ENCODE results near the gene SHC2.
"Not testable (repeated sequence)": the region's sequence is repeated elsewhere in the genome, so short reads cannot be mapped to it uniquely, and the experiment has no call there.

Gene SHC2

DNA sequence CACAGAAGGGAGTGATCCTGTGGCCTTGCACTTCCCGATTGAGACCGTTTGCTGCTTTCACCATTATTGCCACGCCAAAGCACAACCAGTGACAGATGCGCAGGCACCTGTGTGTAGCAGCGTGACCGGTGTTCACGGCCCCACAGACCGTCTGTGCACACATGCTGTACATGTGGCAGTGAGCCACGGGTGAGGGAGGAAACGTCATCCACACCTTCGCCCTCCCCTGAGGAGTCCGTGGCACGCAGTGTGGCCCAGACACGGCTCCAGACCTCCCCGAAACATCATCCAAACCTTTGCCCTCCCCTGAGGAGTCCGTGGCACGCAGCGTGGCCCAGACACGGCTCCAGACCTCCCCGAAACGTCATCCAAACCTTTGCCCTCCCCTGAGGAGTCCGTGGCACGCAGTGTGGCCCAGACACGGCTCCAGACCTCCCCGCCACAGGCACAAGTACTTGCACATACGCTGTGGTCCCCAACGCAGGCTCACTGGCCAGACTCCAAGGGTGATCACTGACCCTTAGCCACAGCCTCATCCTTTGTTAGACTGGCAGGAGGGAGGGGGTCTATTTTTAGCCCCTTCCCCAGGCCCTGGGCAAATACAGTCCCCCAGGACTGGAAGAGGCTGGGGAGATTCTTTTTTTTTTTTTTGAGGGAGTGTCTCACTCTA lies 7.9 kb upstream of the SHC2 start:
- no peak for DNase-seq

GRCh38 chr19:467554-467953 lies 6.7 kb upstream of the SHC2 start:
- no peak for DNase-seq

GRCh38 chr19:465056-465816 lies 4.4 kb upstream of the SHC2 start:
- no peak for DNase-seq

DNA sequence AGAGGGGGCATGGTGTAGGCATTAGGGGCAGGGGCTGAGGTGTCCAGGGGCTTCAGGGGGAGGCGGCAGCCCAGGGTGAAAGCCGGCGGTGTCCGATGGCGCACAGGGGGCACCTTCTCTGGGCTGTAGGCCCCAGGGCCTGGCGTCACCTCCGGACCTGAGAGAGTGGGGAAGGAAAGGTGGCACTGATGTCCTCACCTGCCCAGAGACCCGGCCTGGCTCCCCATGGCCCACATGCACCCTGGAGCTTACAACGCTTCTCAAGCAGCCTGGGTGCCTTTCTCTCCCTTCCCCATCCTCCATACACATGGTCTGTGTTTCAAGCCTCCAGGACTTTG lies 3.3 kb upstream of the SHC2 start:
- DNase-seq = no peak

- DNase-seq = no peak
Observed at GRCh38 chr19:463483-464207, 2.8 kb upstream of the SHC2 start.

DNA sequence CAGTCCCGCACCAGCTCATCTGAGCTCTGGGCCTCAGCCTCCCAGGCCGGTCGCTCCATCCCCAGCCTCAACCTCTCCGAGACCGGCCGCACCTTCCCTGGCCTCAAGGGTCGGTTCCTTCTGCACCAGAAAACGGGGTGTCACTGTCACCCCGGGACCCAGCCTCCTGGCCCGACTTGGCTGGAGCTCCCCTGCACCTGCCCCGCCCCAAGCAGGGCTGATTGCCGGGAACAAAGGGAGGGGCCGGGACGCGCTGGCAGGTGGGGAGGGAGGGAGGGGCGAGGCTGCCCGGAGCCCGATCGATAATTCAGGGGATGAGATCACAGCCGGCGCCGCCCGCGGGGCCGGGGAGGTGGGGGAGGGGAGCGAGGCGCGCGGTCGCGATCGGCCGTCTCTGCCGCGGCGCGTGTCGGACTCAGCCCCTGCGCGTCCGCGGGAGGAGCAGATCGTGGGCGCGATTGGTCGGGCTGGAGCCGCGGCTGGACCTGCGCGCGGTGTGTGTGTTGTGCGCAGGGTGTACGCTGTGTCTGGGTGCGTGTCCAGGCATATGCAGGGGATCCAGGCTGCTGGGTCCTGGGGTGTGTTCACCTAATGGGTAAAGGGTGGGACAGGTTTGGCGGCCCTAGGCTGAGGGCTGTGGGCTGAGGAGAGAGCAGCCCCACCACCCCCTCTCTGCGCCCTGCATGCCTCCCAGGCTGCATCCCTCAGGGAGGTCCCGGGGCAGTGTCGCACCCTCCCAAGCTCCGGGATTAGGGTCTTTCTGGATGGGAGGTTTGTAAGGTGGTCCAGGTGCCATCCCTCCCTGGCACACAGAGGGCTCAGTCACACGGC lies 1.1 kb upstream of the SHC2 start:
- DNase-seq = no peak

DNA sequence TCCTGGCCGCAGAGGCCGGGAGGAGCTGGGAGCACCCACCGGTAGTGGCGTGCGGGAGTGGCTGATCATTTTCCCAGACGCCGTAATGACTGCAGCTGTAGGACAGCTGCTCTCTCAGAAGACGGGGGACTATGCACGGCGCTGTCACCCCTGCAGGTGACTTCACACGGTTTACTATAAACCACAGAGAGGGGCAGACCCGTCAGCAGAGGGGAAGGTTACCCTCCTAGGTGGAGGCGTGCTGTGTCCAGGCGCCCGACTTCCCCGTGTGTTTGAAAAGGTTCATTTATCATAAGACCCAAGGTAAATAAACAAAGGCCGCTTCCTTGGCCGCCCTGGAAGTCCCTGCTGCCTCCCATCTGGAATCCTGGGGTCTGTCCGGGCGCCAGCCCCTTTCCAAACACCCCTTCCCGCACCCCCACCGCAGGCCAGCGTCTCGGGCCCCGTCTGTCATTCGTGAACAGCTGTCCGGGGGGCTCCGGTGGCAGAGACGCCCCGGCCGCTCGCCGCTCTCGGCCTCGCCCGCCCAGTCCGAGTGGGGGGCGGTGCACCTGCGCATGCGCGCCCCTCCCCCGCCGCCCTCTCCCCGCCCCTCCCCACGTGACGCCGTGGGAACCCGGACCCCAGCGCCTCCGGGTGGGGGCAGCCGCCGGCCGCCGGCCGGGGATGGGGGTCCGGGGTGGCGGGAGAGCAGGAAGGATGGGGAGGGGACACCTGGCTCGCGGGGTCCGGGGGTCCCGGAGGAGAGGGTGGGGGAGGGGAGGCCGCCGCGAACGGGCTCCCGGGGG lies 915 bp downstream of the SHC2 start:
- no peak for DNase-seq

- DNase-seq = no peak
Observed at GRCh38 chr19:458091-459042, 2.5 kb downstream of the SHC2 start.

DNA sequence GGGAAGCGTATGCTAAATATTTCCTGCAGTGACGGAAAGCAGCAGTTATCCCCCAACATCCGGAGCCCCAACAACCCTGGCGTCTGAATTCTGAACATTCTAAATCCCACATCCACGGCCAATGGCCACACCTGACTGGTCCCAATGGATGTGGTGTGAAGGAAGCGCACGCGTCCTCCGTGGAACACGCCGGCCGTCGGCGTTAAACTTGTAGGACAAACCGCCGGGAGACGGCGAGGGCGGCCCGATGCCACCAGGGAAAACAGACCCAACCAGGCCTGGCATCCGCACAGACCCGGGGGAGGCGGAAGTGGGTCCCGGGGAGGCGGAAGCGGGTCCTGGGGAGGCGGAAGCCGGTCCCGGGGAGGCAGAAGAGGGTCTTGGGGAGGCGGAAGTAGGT lies 3.2 kb downstream of the SHC2 start:
- no peak for DNase-seq

GRCh38 chr19:456547-457110 lies 4.2 kb downstream of the SHC2 start:
- no peak for DNase-seq

DNA sequence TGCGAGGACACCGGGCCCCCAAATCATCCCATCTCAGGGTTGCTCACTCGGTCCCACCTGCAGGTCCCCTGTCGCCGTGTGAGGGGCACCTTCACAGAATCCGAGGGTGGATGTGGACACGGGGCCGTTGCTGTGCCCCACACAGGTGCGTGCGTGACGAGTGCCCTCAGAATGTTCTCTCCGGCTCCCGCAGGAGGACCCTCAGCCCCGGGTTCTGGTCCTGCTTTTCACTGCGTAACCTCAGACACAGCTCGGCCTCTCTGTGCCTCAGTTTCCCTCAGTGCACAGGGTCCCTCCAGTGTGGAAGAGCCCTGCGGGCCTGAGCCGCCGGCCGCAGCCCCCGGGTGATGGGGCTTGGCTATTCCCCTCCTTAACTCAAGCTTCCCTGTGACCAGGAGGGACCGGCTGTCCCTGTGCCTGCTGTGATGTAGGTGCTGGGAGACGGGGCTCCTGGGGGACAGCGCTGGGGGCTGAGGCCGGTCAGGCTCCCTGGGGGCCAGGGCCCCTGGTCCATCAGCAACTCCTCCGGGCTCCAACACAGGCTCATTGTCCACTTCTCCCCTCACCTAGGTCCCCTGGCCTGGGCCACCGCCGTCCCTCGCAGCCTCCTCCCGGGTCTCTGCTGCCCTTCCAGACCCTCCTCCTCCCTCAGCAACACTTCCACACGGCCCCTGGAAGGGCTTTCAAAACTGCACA lies 4.8 kb downstream of the SHC2 start:
- DNase-seq = no peak

GRCh38 chr19:455031-455705 lies 5.7 kb downstream of the SHC2 start:
- no peak for DNase-seq

- DNase-seq = no peak
Observed at GRCh38 chr19:453606-454005, 7.2 kb downstream of the SHC2 start.

DNA sequence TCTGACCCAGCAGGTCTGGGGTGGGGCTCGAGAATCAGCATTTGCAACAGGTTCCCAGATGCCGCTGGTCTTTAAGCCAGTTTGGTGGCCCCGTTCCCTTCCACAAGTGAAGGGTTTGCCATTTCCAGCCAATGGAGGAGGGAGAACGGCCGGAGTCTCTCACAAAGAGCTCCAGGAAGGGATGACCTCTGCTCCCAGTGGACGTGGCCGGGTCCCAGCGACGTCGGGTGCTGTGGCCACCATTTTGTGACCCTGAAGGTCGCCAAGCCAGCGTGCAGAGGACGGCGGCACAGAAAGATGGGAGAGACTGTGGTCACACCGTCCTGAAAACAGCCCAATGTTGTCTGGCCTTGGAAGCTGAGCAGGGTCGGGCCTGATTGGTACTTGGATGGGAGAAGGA lies 8.0 kb downstream of the SHC2 start:
- DNase-seq = no peak

GRCh38 chr19:450912-451481 lies 9.8 kb downstream of the SHC2 start:
- DNase-seq = not testable (repeated sequence)

DNA sequence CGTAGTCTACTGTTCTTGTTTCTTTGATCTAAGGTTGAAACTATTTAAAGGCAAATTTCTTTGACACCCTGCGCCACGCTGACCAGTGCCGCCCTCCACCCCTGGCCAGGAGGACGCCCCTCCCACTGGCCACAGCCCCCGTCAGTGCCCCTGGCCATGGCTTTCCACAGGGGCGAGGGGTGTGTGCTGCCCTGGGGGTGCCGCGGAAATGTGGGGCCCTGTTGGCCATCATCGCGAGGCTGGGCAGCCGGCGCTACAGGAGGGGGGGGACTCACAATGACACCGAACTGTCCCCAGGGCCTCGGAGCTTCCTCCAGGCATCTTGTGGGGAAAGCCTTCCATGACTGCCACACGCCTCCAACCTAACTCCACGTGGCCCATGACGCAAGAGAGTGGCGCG lies 10.9 kb downstream of the SHC2 start:
- no peak for DNase-seq

GRCh38 chr19:447816-448560 lies 12.8 kb downstream of the SHC2 start:
- DNase-seq = no peak

GRCh38 chr19:447064-447426 lies 13.8 kb downstream of the SHC2 start:
- DNase-seq = no peak
